ENCODE results near the gene BMF.

DNA sequence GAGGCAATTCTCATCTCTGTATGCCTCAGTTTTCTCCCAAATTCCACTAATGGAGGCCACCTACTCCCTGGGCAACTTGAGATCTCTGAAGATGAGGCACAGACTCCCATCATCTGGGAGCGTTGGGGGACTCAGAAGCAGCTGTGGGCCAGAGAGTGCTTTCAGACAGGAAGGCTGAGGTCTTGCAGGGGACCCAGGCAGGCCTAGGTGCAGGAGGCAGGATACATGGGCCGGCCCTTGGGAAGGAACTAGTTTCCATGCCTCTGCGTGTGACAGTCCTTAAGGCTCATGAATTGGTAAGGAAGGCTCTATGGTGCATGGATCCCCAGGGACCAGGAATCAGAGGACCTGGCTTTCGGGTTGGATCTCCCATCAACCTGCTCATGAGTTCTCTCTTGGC, 14.5 kb downstream of the BMF start:
- TF ChIP-seq CTCF (IDR thresholded peaks at IDR 0.05) (no peak), POLR2A (IDR thresholded peaks at IDR 0.05) (no peak)

All from testis (tissue), 2 donors.